Psoas muscle (tissue), 8 donors: ENCODE measurements around the gene ZNF609. TPM values are rescaled to one million over a fixed set of nuclear protein-coding genes. Genes with fewer than 3 reads are reported as not detected.

Source experiments
- ATAC-seq, 4 donors: fragments of 200-7000 bp; cut with Tn5 transposase; one replicate each; pipeline ENCODE4 v1.9.1; 2020; ENCODE audit warnings: moderate library complexity in 3 of 4, mild to moderate bottlenecking in 2 of 4
- DNase-seq, 2 donors: peaks; one replicate each; pipeline ENCODE4 v3.0.0-alpha.2; 2020
- H3K27ac ChIP-seq: fragments of 200-600 bp; one replicate; pipeline ENCODE4 v1.8.0; 2022
- H3K27me3 ChIP-seq, 3 donors: fragments of 200-600 bp in 1 of 3; one replicate each; pipeline versions ENCODE4 v1.6.1 to v1.8.0; 2013 to 2022; ENCODE audit warnings: low read length in 2 of 3, mild to moderate bottlenecking in 2 of 3, moderate library complexity in 1 of 3; ENCODE audit not compliant: insufficient read depth in 3 of 3
- H3K36me3 ChIP-seq, 2 donors: fragments of 200-600 bp in 1 of 2; one replicate each; pipeline versions ENCODE4 v1.6.1 to v1.8.0; 2013 to 2022; ENCODE audit warnings: low read depth in 1 of 2, mild to moderate bottlenecking in 1 of 2, moderate library complexity in 1 of 2; ENCODE audit not compliant: insufficient read depth in 1 of 2
- H3K4me1 ChIP-seq: fragments of 200-600 bp; one replicate; pipeline ENCODE4 v1.8.0; 2022
- H3K4me3 ChIP-seq: fragments of 200-600 bp; one replicate; pipeline ENCODE4 v1.8.0; 2022; ENCODE audit warnings: mild to moderate bottlenecking
- H3K9me3 ChIP-seq: fragments of 200-600 bp; one replicate; pipeline ENCODE4 v1.8.0; 2022
- WGBS, 3 donors: extraction: QIAGEN DNeasy Blood & Tissue Kit; methylation state at CpG; one replicate each; pipeline versions ENCODE4 v1.1.6 to v1.1.7; 2013; 5-methylcytosine and 5-hydroxymethylcytosine counted together
- intact Hi-C, 2 donors: fragments of 100-400 bp; cut with DNase I; formaldehyde crosslinking; loops; one replicate each; pipeline versions ENCODE4 v1.11.0 to v1.14.2; 2022
- polyA plus RNA-seq, 3 donors: library from polyadenylated mRNA; stranded (reverse); fragments of 200-250 nt; gene quantifications; one replicate each; pipeline ENCODE4 v1.2.3, GENCODE V29; 2013
- total RNA-seq, 4 donors: library from RNA; stranded (reverse); fragmentation: NEBNext Ultra II Directional in 2 of 4; extraction: Animal tissue kit (Norgen Biotek cat#: 25700) in 2 of 4; gene quantifications; one replicate each; pipeline versions ENCODE4 v1.2.1 to v1.2.4, GENCODE V29; 2021 to 2023
- TF ChIP-seq, protein P1 (sequence below): fragments of 200-600 bp; IDR thresholded peaks from one replicate; pipeline ENCODE4 v1.8.0; 2022; ENCODE audit warnings: antibody characterized with exemption
- donor health status: healthy with polysubstance abuse.
- donor health status: DM: no; HTN: no; CAD: no; lungs with moderate emphysema.
- donor health status: Bipolar disorder and iron deficiency.
- donor health status: healthy.
- donor health status: DM: yes; HTN: yes; CAD: no.
- donor health status: DM: no; HTN: no; CAD: no.
- donor health status: DM: no; HTN: no; CAD: no.
- donor health status: DM: yes; HTN: yes; CAD: no.

ZNF609 gene
- total and polyA plus RNA-seq, 7 donors, result 3.2 to 15.0 (median 10.2) TPM

DNA sequence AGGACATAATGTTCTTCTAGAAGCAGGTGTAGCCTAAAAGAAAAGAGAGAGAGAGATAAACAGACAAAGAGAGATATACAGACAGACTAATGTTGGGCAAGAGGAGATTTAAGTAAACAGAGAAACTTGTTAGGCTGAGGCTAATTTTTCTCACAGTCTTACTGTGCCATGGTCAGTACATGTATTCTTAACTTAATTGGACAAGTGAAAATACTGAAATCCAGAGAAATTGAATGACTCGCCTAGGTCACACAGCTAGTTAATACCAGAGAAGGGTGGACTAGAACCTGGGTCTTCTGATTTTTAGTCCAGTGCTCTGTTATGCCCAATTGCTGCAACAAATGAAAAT is 6.7 kb upstream of the ZNF609 start:
- no peaks in the 10 kb centered on the region for H3K9me3 ChIP-seq
- DNase-seq (no peak), ATAC-seq (no peak)
- TF ChIP-seq, protein P1, sequence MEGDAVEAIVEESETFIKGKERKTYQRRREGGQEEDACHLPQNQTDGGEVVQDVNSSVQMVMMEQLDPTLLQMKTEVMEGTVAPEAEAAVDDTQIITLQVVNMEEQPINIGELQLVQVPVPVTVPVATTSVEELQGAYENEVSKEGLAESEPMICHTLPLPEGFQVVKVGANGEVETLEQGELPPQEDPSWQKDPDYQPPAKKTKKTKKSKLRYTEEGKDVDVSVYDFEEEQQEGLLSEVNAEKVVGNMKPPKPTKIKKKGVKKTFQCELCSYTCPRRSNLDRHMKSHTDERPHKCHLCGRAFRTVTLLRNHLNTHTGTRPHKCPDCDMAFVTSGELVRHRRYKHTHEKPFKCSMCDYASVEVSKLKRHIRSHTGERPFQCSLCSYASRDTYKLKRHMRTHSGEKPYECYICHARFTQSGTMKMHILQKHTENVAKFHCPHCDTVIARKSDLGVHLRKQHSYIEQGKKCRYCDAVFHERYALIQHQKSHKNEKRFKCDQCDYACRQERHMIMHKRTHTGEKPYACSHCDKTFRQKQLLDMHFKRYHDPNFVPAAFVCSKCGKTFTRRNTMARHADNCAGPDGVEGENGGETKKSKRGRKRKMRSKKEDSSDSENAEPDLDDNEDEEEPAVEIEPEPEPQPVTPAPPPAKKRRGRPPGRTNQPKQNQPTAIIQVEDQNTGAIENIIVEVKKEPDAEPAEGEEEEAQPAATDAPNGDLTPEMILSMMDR, result no peak
- H3K27me3 ChIP-seq, result no peaks in the 10 kb centered on the region
- peaks cover 0 to 17% of the 10 kb centered on the region in 2 donors for H3K36me3 ChIP-seq
- no peak overlapping the region for H3K27ac ChIP-seq
- WGBS, 3 donors, result 91 to 97% (median 97%) methylated on average over 1 of the region's 1 CpG
- no peak overlapping the region for H3K4me3 ChIP-seq
- H3K4me1 ChIP-seq, result peaks cover 4% of the 10 kb centered on the region
- intact Hi-C loops, result no loop called here

DNA sequence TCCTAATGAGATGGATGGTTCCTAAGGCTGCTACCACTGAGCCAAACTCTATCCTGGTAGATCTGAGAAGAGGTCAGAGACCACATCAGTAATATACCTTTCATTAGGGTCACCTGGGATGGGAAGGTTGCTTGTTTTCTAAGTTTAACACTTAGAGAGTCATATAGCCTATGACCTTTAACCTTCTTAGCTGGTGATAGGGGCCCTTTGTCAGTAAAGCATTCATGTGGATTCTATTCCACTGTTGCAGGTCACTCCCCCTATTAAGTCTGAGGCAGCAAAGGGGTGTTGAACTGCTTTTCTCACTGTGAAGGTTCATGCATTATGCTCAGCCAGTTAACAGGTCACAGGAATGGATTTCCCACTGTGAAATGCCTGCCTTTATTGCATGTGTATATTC is 6.1 kb upstream of the ZNF609 start:
- Histone ChIP-seq H3K27ac (no peak overlapping the region), H3K27me3 (no peaks in the 10 kb centered on the region), H3K36me3 (peaks cover 0 to 12% of the 10 kb centered on the region in 2 donors), H3K9me3 (no peaks in the 10 kb centered on the region), H3K4me3 (no peak overlapping the region), H3K4me1 (peaks cover 9% of the 10 kb centered on the region)
- intact Hi-C loops, result no loop called here
- TF ChIP-seq, protein P1, result no peak
- no peak for ATAC-seq
- no peak for DNase-seq

DNA sequence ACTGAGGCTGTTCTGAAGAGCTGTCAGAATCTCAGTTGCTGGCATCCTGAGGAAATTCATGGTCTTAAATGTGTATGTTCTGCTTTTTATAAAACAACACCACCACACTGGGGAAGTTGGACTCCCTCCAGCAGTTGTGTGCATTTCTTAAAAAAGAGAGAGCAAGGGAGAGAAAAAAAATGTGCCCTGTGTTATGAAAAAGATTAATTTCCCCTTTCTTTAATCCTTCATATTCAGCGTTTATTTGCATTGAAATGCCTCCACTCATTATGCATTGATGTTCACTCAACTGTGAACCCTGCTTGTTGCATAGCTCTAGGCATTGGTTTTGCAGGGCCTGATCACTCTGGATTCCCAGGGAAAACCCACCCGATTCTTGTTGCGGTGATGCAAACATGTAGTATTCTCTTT is 4.4 kb upstream of the ZNF609 start:
- ATAC-seq (no peak), DNase-seq (no peak)
- Histone ChIP-seq H3K4me3 (no peak overlapping the region), H3K9me3 (no peaks in the 10 kb centered on the region), H3K4me1 (peaks cover 15% of the 10 kb centered on the region), H3K27ac (no peak overlapping the region), H3K27me3 (no peaks in the 10 kb centered on the region), H3K36me3 (peaks cover 0 to 11% of the 10 kb centered on the region in 2 donors)
- TF ChIP-seq, protein P1, result no peak
- 70 to 83% (median 73%) methylated on average over 3 of the region's 3 CpGs for WGBS, 3 donors
- intact Hi-C loops, result no loop called here

DNA sequence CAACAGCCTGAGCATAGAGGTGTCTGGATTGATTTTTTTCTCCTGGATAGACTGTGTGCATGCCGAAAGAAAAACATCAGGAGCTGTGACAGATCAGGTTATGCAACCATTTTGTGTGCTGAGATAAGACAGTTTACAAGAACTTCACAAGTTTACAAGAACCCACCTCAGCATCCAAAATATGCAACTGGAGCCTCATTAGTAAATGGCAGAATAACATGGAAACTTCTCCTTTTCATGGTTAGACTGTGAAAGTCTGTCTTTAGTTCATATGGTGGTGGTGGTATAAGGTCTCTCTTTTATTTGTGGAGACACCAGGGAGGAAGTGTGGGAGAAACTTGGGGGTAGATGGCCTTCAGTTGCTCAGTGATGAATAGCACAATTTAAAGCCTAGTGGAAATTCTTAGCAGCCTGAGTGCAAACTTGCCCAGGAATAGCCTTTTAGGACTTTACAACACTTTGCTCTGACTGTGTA is 3.7 kb upstream of the ZNF609 start:
- TF ChIP-seq, protein P1, result no peak
- Histone ChIP-seq H3K27me3 (no peaks in the 10 kb centered on the region), H3K27ac (no peak overlapping the region), H3K36me3 (peaks cover 0 to 11% of the 10 kb centered on the region in 2 donors), H3K4me3 (no peak overlapping the region), H3K9me3 (no peaks in the 10 kb centered on the region), H3K4me1 (peaks cover 19% of the 10 kb centered on the region)
- intact Hi-C loops, result no loop called here
- 78 to 86% (median 79%) methylated on average over 1 of the region's 1 CpG for WGBS, 3 donors
- ATAC-seq (no peak), DNase-seq (no peak)

DNA sequence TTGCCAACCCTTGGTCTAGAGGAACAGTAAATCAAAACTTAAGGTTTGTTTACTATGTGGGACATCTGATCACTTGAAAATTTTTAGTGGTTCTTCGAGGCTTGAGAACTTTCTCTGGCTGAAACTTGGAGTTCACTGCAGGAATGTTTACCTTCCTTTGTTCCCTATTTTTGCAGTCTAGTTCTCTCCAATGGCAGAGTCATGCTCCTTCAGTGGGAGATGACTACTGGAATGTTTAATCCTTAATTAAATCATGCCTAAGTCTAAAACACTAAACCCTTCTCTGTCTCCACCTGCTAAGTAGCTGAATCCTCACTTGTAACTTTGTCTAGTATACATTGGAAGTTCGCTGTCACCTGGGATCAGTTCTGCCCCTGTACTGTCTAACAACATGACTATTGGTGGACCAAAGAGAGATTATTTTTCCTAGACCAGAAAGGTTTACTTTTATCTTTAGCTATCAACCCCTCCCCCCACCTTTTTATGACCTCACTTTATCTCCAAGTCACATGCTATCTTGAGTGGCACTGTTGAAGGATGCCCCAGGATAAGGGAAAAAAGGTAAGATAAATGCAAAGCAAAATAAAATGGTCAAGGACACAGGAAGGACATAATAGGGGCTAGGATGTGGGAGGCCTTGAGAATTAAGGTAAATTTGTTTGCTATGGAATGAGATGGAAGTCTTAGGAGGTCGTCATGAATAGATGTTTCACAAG is 1.2 kb upstream of the ZNF609 start:
- no peak for ATAC-seq
- Histone ChIP-seq H3K27me3 (no peaks in the 10 kb centered on the region), H3K9me3 (no peaks in the 10 kb centered on the region), H3K4me1 (peaks cover 45% of the 10 kb centered on the region), H3K27ac (no peak overlapping the region), H3K4me3 (no peak overlapping the region), H3K36me3 (peaks cover 0 to 11% of the 10 kb centered on the region in 2 donors)
- WGBS, 3 donors, result 63 to 69% (median 65%) methylated on average over 3 of the region's 3 CpGs
- intact Hi-C loops, result no loop called here
- TF ChIP-seq, protein P1, result no peak
- DNase-seq, result no peak
